NT2/D1 (cell line): Measurements from ENCODE around the gene AK5.
A peak's percentile ranks its signal among the peaks of the same experiment; 100 is the strongest.

Source experiments
- DNase-seq: peaks from one replicate; pipeline ENCODE4 v3.0.0-alpha.2; 2011; ENCODE audit warnings: low read depth, low spot score
- H3K27me3 ChIP-seq: 2 replicates; pipeline ENCODE4 v1.6.0; 2011; ENCODE audit warnings: mild to moderate bottlenecking; ENCODE audit not compliant: insufficient read length, insufficient read depth
- H3K36me3 ChIP-seq: 2 replicates; pipeline ENCODE4 v1.6.1; 2011; ENCODE audit warnings: mild to moderate bottlenecking, low read length, mixed read lengths; ENCODE audit not compliant: insufficient read depth, insufficient read length
- H3K4me1 ChIP-seq: 2 replicates; pipeline ENCODE4 v1.5.1; 2011; ENCODE audit not compliant: insufficient read depth, insufficient read length
- H3K4me3 ChIP-seq: 2 replicates; pipeline ENCODE4 v1.5.1; 2011; ENCODE audit warnings: low read depth; ENCODE audit not compliant: insufficient read length
- H3K9ac ChIP-seq: 2 replicates; pipeline ENCODE4 v1.6.0; 2011; ENCODE audit warnings: low read depth; ENCODE audit not compliant: insufficient read length
- H3K9me3 ChIP-seq: 2 replicates; pipeline ENCODE4 v1.5.1; 2011; ENCODE audit warnings: mild to moderate bottlenecking, low read length; ENCODE audit not compliant: insufficient read depth
- SUZ12 ChIP-seq: IDR thresholded peaks from 2 replicates; pipeline ENCODE4 v1.6.1; 2011; ENCODE audit not compliant: insufficient read length, insufficient read depth; ENCODE audit errors: extremely low read depth
- YY1 ChIP-seq: IDR thresholded peaks from 2 replicates; pipeline ENCODE4 v1.6.1; 2011; ENCODE audit not compliant: insufficient read length, insufficient read depth
- ZNF274 ChIP-seq: IDR thresholded peaks from 2 replicates; pipeline ENCODE4 v1.6.1; 2011; ENCODE audit warnings: mild to moderate bottlenecking, low read depth, low read length

The AK5 gene

DNA sequence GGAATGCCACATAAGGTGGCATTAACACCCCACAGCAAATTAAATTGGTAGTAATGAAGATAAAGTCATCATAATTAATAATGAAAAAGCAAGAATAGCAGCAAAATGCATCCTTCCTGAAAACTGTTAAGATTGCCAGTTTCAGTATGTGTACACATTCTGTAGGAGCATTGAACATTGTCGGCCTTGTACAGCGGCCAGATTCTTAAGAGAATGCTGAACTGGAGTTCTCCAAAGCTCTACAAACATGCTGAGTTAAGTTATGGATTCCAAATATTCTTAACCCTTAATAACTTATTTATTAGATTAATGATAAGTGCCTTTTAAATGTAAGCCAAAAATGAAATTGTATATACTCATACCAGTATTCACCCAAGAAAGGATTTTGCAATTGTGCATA, 189.9 kb downstream of the AK5 start:
- Histone ChIP-seq H3K9ac (no peak overlapping the region), H3K4me3 (no peak overlapping the region), H3K9me3 (no peaks in the 10 kb centered on the region), H3K36me3 (no peaks in the 10 kb centered on the region), H3K4me1 (no peaks in the 10 kb centered on the region), H3K27me3 (no peaks in the 10 kb centered on the region)
- DNase-seq, result no peak
- TF ChIP-seq SUZ12 (no peak), ZNF274 (no peak), YY1 (no peak)

DNA sequence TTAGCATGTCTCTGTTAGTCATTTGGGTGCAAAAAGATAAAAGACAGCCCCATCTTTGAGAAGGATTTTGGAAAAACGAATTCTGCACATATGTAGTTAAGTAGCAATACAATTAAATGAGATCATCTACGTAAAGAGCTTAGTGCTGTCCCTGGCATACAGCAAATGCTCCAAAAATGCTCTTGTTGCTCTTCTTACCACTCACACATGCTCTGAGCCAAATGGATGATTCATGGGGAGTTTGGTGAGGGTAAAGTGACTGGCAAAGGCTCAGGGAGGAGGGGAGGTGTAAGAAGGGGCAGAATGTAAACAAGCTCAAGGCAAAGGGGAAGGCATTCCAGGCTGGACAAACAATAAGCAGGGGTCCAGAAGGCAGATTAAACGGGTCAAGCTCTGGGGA, 191.9 kb downstream of the AK5 start:
- Histone ChIP-seq H3K27me3 (no peaks in the 10 kb centered on the region), H3K36me3 (no peaks in the 10 kb centered on the region), H3K4me3 (no peak overlapping the region), H3K9me3 (no peaks in the 10 kb centered on the region), H3K4me1 (no peaks in the 10 kb centered on the region), H3K9ac (no peak overlapping the region)
- TF ChIP-seq ZNF274, result no peak
- no peak for TF ChIP-seq YY1
- no peak for DNase-seq

DNA sequence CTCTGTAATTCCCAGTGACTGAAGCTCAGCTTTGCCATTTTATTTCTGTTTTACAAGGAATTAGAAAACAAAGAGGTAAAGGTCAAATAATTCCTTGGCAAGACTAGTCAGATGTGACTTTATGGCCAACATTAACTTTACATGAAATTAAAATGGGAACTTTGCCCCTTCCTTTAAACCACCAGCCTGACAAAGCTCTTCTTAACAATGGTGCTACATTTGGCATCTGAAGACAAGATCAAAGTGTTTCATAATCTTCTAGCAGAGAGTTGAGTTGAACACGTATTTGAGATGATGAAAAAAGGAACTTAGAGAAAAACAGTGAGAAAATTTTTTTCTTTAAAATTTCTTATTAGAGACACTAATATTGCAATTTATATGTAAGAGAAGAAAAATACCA, 193.8 kb downstream of the AK5 start:
- TF ChIP-seq SUZ12 (no peak), ZNF274 (no peak), YY1 (no peak)
- H3K9me3 ChIP-seq, result no peaks in the 10 kb centered on the region
- H3K9ac ChIP-seq, result no peak overlapping the region
- DNase-seq, result no peak
- H3K36me3 ChIP-seq, result no peaks in the 10 kb centered on the region
- no peaks in the 10 kb centered on the region for H3K4me1 ChIP-seq
- H3K4me3 ChIP-seq, result no peak overlapping the region
- H3K27me3 ChIP-seq, result no peaks in the 10 kb centered on the region

DNA sequence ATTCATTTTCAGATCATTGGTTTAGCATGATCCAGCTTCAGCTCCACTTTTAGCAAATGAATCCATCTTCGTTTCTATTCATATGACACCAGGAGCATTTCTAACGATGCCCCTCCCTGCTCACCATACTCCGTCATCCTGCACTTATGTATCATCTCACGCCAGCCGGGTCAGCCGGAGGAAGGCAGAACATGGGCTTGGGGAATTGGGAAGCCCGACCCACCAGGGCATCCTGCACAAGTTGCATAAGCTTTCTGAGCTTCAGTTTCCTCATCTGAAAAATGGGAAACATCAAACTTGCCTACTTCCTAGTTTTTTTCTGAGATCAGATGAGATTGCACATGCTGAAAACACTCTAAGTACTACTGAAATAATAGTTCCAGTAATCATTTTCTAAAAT, 194.7 kb downstream of the AK5 start:
- H3K36me3 ChIP-seq, result no peaks in the 10 kb centered on the region
- H3K4me3 ChIP-seq, result no peak overlapping the region
- H3K9me3 ChIP-seq, result no peaks in the 10 kb centered on the region
- TF ChIP-seq SUZ12 (no peak), YY1 (no peak), ZNF274 (no peak)
- H3K4me1 ChIP-seq, result no peaks in the 10 kb centered on the region
- H3K27me3 ChIP-seq, result no peaks in the 10 kb centered on the region
- DNase-seq, result no peak
- H3K9ac ChIP-seq, result no peak overlapping the region

DNA sequence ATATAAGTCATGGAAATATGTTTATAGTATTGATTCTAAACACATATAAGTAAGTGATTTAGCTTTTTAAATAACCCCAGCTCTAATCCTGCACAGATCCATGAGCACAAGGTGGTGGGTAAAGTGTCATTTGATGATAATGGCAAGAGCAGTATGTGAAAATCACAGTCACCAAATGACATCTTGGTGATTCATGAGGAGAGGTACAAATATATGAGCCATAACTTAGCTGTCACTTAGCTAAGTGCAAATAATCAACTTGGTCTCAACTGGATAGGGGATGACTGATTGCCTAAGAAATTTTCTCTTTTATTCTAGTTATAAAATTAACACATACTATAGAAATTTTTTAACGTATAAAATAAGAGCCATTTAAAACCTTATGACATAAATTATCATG, 202.5 kb downstream of the AK5 start:
- H3K27me3 ChIP-seq, result no peaks in the 10 kb centered on the region

DNA sequence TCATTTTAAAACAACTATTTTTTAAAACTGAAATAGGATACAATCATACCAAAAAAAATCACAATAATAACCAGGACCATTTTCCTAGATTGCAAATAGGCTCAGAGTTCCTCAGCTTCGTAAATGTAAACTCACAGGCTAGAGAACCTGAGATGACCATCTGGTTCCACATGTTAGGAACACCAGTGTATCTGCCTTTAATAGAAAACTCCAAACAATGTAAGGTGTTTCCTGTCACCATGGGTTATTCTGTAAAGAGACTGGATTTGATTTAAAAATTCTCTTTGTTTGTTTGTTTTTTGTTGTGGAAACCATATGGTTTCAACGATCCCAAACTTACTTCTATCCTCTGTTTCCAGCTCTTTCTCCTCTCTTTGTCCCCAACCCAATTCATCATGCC, 203.1 kb downstream of the AK5 start:
- H3K4me3 ChIP-seq, result no peak overlapping the region

More for the DNA sequence above, 202.5 kb downstream of the AK5 start:
- no peak for TF ChIP-seq SUZ12
- H3K9ac ChIP-seq, result no peak overlapping the region
- no peak for DNase-seq
- no peaks in the 10 kb centered on the region for H3K4me1 ChIP-seq
- H3K36me3 ChIP-seq, result no peaks in the 10 kb centered on the region
- no peak overlapping the region for H3K4me3 ChIP-seq
- H3K9me3 ChIP-seq, result no peaks in the 10 kb centered on the region

DNA sequence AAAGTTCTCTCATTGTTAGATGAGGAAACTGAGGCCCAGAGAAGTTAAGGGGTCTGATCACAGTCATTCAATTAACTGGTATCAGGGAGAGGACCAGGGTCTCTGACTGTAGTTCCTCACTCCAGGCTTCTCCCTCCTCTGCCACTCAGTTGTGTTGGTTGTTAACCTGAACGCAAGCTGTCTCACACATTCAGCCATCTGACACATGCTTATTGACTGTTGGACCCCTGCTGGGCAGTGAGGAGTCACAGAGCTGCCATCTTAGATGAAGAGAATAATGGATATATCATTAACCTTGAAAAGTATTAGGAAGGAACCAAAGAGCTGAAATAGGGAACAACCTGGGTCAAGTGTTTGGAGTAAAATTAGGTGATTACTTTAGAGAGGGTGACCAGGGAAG, 205.8 kb downstream of the AK5 start:
- TF ChIP-seq YY1 (no peak), SUZ12 (no peak), ZNF274 (no peak)
- Histone ChIP-seq H3K9ac (no peak overlapping the region), H3K4me3 (no peak overlapping the region), H3K9me3 (no peaks in the 10 kb centered on the region), H3K4me1 (peaks cover 2% of the 10 kb centered on the region), H3K36me3 (no peaks in the 10 kb centered on the region), H3K27me3 (no peaks in the 10 kb centered on the region)
- no peak for DNase-seq

More for the DNA sequence above, 203.1 kb downstream of the AK5 start:
- no peak for TF ChIP-seq YY1
- no peak for TF ChIP-seq ZNF274
- no peak for TF ChIP-seq SUZ12
- Histone ChIP-seq H3K27me3 (no peaks in the 10 kb centered on the region), H3K9ac (no peak overlapping the region), H3K4me1 (no peaks in the 10 kb centered on the region), H3K9me3 (no peaks in the 10 kb centered on the region), H3K36me3 (no peaks in the 10 kb centered on the region)
- no peak for DNase-seq

DNA sequence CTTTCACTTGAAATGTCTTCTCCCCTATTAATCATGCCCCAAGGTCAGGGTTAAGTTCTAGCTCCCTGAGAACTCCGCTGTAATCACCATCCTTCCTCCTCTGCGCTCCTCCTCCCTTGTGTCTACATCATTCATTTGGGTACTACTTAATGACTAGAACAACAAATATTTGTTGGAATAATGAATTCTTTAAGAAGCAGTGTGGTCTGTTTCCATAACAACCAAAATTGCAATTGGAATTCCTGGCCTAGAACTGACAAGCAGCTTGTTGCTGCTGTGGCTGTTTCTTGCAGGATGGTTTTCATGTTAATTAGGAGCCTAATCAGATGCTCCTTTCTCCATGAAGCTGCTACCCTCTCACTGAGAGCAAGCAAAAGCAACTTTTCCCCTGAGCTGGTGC, 208.1 kb downstream of the AK5 start:
- no peak overlapping the region for H3K4me3 ChIP-seq
- no peaks in the 10 kb centered on the region for H3K27me3 ChIP-seq
- no peaks in the 10 kb centered on the region for H3K9me3 ChIP-seq
- TF ChIP-seq SUZ12 (no peak), ZNF274 (no peak), YY1 (no peak)
- DNase-seq, result peak; percentile 47
- no peaks in the 10 kb centered on the region for H3K36me3 ChIP-seq
- H3K4me1 ChIP-seq, result peaks cover 2% of the 10 kb centered on the region
- H3K9ac ChIP-seq, result no peak overlapping the region
